Endothelial cell of umbilical vein (primary cell): ENCODE data around the gene METTL21A. TPM values are rescaled to one million over a fixed set of nuclear protein-coding genes. Genes with fewer than 3 reads are reported as not detected.

ENCODE experiments used
- BruUV-seq: library from RNA; stranded (reverse); fragments of 400-500 nt; replicated peaks from 2 replicates; lab custom pipeline; 2021; lab: Mats Ljungman, UMichigan
- CTCF ChIA-PET: fragments of 300-600, 350-600 bp; sonication (Branson Sonifier 250); formaldehyde crosslinking; loops from one replicate; lab custom pipeline; 2021; ENCODE audit warnings: antibody characterized with exemption, inconsistent platforms; lab: Charles Lee
- POLR2A ChIA-PET: fragments of 300-600, 350-600 bp; sonication (Branson Sonifier 250); formaldehyde crosslinking; loops from one replicate; lab custom pipeline; 2021; ENCODE audit warnings: antibody characterized with exemption, inconsistent platforms; lab: Charles Lee
- DNase-seq: peaks from one replicate; pipeline ENCODE4 v3.0.0-alpha.2; 2011; ENCODE audit warnings: low read depth, low spot score
- FAIRE-seq: peaks from 2 replicates; lab custom pipeline; 2011; peaks lifted over from hg19 to GRCh38; lab: Jason Lieb, UNC
- H2AFZ ChIP-seq: 2 replicates; pipeline ENCODE4 v1.6.0; 2012; ENCODE audit warnings: low read depth, low read length, control low read depth, inconsistent platforms
- H3K27ac ChIP-seq: 2 replicates; pipeline ENCODE4 v1.5.1; 2011; ENCODE audit warnings: low read depth, mild to moderate bottlenecking, control low read depth, low read length, moderate library complexity; ENCODE audit not compliant: insufficient read depth
- H3K27me3 ChIP-seq, 2 experiments: 2 replicates each; pipeline versions ENCODE4 v1.6.0 to v1.6.1; 2011; ENCODE audit warnings: low read length in 2 of 2, mixed read lengths in 1 of 2; ENCODE audit not compliant: control insufficient read depth in 2 of 2, insufficient read depth in 2 of 2
- H3K36me3 ChIP-seq, 2 experiments: 2 replicates in 1 of 2; 3 replicates in 1 of 2; pipeline ENCODE4 v1.5.1; 2011; ENCODE audit warnings: low read length in 2 of 2, mild to moderate bottlenecking in 1 of 2, moderate library complexity in 1 of 2; ENCODE audit not compliant: control insufficient read depth in 2 of 2, insufficient read depth in 2 of 2; ENCODE audit errors: extremely low read depth in 1 of 2
- H3K4me1 ChIP-seq: 3 replicates; pipeline ENCODE4 v1.5.1; 2011; ENCODE audit warnings: mild to moderate bottlenecking, low read length; ENCODE audit not compliant: control insufficient read depth, insufficient read depth; ENCODE audit errors: extremely low read depth
- H3K4me2 ChIP-seq: 2 replicates; pipeline ENCODE4 v1.6.1; 2011; ENCODE audit warnings: low read length, control low read depth, mixed read lengths; ENCODE audit not compliant: insufficient read depth
- H3K4me3 ChIP-seq, 3 experiments: fragments of 200-600 bp in 1 of 3; sonication (generic), shearing (Covaris generic) in 1 of 3; replicated peaks in 1 of 3; 2 replicates each; pipeline ENCODE4 v1.5.1; 2011 to 2016; ENCODE audit warnings: control low read depth in 3 of 3, low read length in 3 of 3, mild to moderate bottlenecking in 2 of 3, inconsistent platforms in 1 of 3, low read depth in 1 of 3, moderate library complexity in 1 of 3; ENCODE audit not compliant: insufficient read depth in 1 of 3
- H3K79me2 ChIP-seq: 2 replicates; pipeline ENCODE4 v1.6.0; 2012; ENCODE audit warnings: low read length, inconsistent platforms; ENCODE audit not compliant: control insufficient read depth, insufficient read depth
- H3K9ac ChIP-seq: replicated peaks from 2 replicates; pipeline ENCODE3; 2011; ENCODE audit warnings: low read length, control low read depth; ENCODE audit not compliant: insufficient read depth; ENCODE audit errors: extremely low read depth
- H3K9me1 ChIP-seq: replicated peaks from 3 replicates; pipeline ENCODE4 v1.6.0; 2011; ENCODE audit warnings: mild to moderate bottlenecking, low read length; ENCODE audit not compliant: control insufficient read depth, insufficient read depth; ENCODE audit errors: extremely low read depth
- H3K9me3 ChIP-seq: replicated peaks from 2 replicates; pipeline ENCODE4 v1.5.1; 2012; ENCODE audit warnings: low read length, inconsistent platforms; ENCODE audit not compliant: control insufficient read depth, insufficient read depth
- H4K20me1 ChIP-seq: replicated peaks from 2 replicates; pipeline ENCODE3; 2011; ENCODE audit warnings: mild to moderate bottlenecking, low read length; ENCODE audit not compliant: control insufficient read depth, insufficient read depth; ENCODE audit errors: extremely low read depth
- CTCF ChIP-seq, 2 donors: IDR thresholded peaks; 1 replicate in 1 of 2; 2 replicates in 1 of 2; pipeline ENCODE4 v1.5.1; 2011; ENCODE audit warnings: low read length in 2 of 2, mild to moderate bottlenecking in 2 of 2, moderate library complexity in 2 of 2, control low read depth in 1 of 2, inconsistent platforms in 1 of 2, low read depth in 1 of 2; ENCODE audit not compliant: insufficient read depth in 1 of 2; ENCODE audit errors: extremely low read depth in 1 of 2
- EZH2 ChIP-seq: IDR thresholded peaks from 2 replicates; pipeline ENCODE4 v1.6.1; 2012; ENCODE audit warnings: borderline replicate concordance, low read depth, mild to moderate bottlenecking, moderate library complexity, low read length, inconsistent platforms; ENCODE audit not compliant: severe bottlenecking
- FOS ChIP-seq: IDR thresholded peaks from 2 replicates; pipeline ENCODE4 v1.6.1; 2011; ENCODE audit warnings: mild to moderate bottlenecking, low read length, moderate library complexity, borderline replicate concordance; ENCODE audit not compliant: insufficient read depth
- GATA2 ChIP-seq: IDR thresholded peaks from 2 replicates; pipeline ENCODE4 v1.7.0; 2011; ENCODE audit warnings: low read depth, mild to moderate bottlenecking, moderate library complexity, mixed read lengths, low read length; ENCODE audit not compliant: insufficient read length, insufficient read depth
- JUN ChIP-seq: IDR thresholded peaks from 2 replicates; pipeline ENCODE4 v1.6.1; 2011; ENCODE audit warnings: borderline replicate concordance, low read depth; ENCODE audit not compliant: insufficient read length, insufficient read depth
- MAX ChIP-seq: IDR thresholded peaks from 2 replicates; pipeline ENCODE4 v1.6.1; 2011; ENCODE audit not compliant: insufficient read depth, insufficient read length
- MYC ChIP-seq: IDR thresholded peaks from one replicate; pipeline ENCODE4 v1.6.1; 2011; ENCODE audit warnings: mild to moderate bottlenecking, low read depth, low read length
- POLR2A ChIP-seq: IDR thresholded peaks from 2 replicates; pipeline ENCODE4 v1.6.1; 2012; ENCODE audit warnings: low read depth, mild to moderate bottlenecking, control low read depth, low read length
- POLR2AphosphoS5 ChIP-seq: IDR thresholded peaks from 2 replicates; pipeline ENCODE4 v1.6.1; 2012; ENCODE audit warnings: low read depth, mild to moderate bottlenecking, control low read depth, low read length, moderate library complexity; ENCODE audit not compliant: insufficient read depth
- dilution Hi-C: fragments of 300-500 bp; cut with MboI; formaldehyde crosslinking; loops from one replicate; pipeline ENCODE4 v1.15.0; 2019; ENCODE audit warnings: low sequenced_read_pairs; ENCODE audit not compliant: extremely low pct_ligation_motif_present
- intact Hi-C: fragments of 100-400 bp; cut with micrococcal nuclease; formaldehyde crosslinking; loops from one replicate; pipeline ENCODE4 v1.10.0; 2022
- polyA plus RNA-seq, 4 experiments: library from polyadenylated mRNA; depleted of rRNA in 3 of 4; stranded (reverse) in 3 of 4; unstranded in 1 of 4; fragments of >200 nt; gene quantifications; 2 replicates each; pipeline versions ENCODE4 v1.2.1 to v1.2.3, GENCODE V29; 2011 to 2012; ENCODE audit warnings: missing spikeins in 1 of 4
- total RNA-seq: library from RNA; stranded (reverse); gene quantifications from 2 replicates; pipeline ENCODE4 v1.2.3, GENCODE V29; 2021

Gene METTL21A
- total and polyA plus RNA-seq, 2 donors (not counting 3 experiments of a cell fraction or from before 2014, with no cell fraction given): 11.6 to 14.0 TPM

GRCh38 chr2:207630491-207630890, 5.3 kb upstream of the METTL21A start:
- Histone ChIP-seq H3K36me3 (no peaks in the 10 kb centered on the region), H3K79me2 (no peaks in the 10 kb centered on the region), H4K20me1 (no peaks in the 10 kb centered on the region), H2AFZ (no peak overlapping the region), H3K4me1 (peaks cover 2% of the 10 kb centered on the region), H3K4me3 (no peak overlapping the region), H3K27ac (no peak overlapping the region), H3K9me1 (no peaks in the 10 kb centered on the region), H3K9me3 (no peaks in the 10 kb centered on the region), H3K27me3 (no peaks in the 10 kb centered on the region), H3K9ac (no peak overlapping the region), H3K4me2 (no peak overlapping the region)
- TF ChIP-seq POLR2AphosphoS5 (no peak), CTCF (IDR thresholded peaks at IDR 0.05; ENCODE audit: extremely low read depth in 1 of 2, insufficient read depth in 1 of 2, low read depth in 1 of 2, low read length in 2 of 2) (no peak), EZH2 (no peak), GATA2 (no peak), MAX (no peak), POLR2A (no peak), MYC (no peak), JUN (no peak), FOS (no peak)
- ChIA-PET CTCF (interaction anchor here (0.6 to 1.3 kb wide), 4 partner anchors 14 to 116 kb away, joined by 3 to 4 read pairs (median 4); no protein-coding TSS in a partner anchor), POLR2A (interaction anchor here (0.6 to 1.1 kb wide), 4 partner anchors 17 to 101 kb away, joined by 3 to 4 read pairs (median 3); partner anchors contain the start of genes CCNYL1 and CREB1)
- BruUV-seq: no TSS peak
- dilution Hi-C loops: no loop called here
- DNase-seq: no peak
- no peak for FAIRE-seq
- intact Hi-C loops: no loop called here
